Measurements from ENCODE around the gene PMEL.

GRCh38 chr12:55983232-55983842 lies 17.5 kb upstream of the PMEL start:
- TF ChIP-seq CTCF (IDR thresholded peaks at IDR 0.05; ENCODE audit: control extremely low read depth in 1 of 3, insufficient read depth in 1 of 3, low read depth in 1 of 3, low read length in 3 of 3) (no peak), SIN3A (conservative IDR thresholded peaks at IDR 0.05 in 1 of 2, IDR thresholded peaks at IDR 0.05 in 1 of 2; ENCODE audit: low read depth in 1 of 2, low read length in 2 of 2) (no peak), SP1 (IDR thresholded peaks at IDR 0.05; ENCODE audit: low read depth, low read length) (no peak), CEBPB (IDR thresholded peaks at IDR 0.05; ENCODE audit: low read depth, low read length) (no peak), ATF3 (IDR thresholded peaks at IDR 0.05; ENCODE audit: insufficient read depth, low read depth, low read length) (no peak), ATF2 (IDR thresholded peaks at IDR 0.05; ENCODE audit: low read length) (no peak), RFX5 (IDR thresholded peaks at IDR 0.05; ENCODE audit: borderline replicate concordance, low read depth, low read length) (no peak), YY1 (IDR thresholded peaks at IDR 0.05; ENCODE audit: low read depth, low read length) (no peak), GABPA (IDR thresholded peaks at IDR 0.05; ENCODE audit: borderline replicate concordance, insufficient read depth, low read length) (no peak), RAD21 (IDR thresholded peaks at IDR 0.05 in 1 of 2, conservative IDR thresholded peaks at IDR 0.05 in 1 of 2; ENCODE audit: low read depth in 2 of 2, low read length in 2 of 2) (no peak), POLR2AphosphoS5 (IDR thresholded peaks at IDR 0.05; ENCODE audit: low read depth, low read length) (no peak), NRF1 (IDR thresholded peaks at IDR 0.05; ENCODE audit: low read depth, low read length) (no peak)

Measured in H1 (cell line).